Mesendoderm (in vitro differentiated cells): ENCODE data around the gene ARMC12.
A peak's percentile ranks its signal among the peaks of the same experiment; 100 is the strongest.

ENCODE experiments used
- DNase-seq: peaks from one replicate; pipeline ENCODE4 v3.0.0; 2013
- H2AK5ac ChIP-seq: 2 replicates; pipeline ENCODE4 v1.6.1; 2013; ENCODE audit warnings: low read length, inconsistent platforms
- H2BK120ac ChIP-seq: 2 replicates; pipeline ENCODE4 v1.6.1; 2013; ENCODE audit warnings: low read depth, mild to moderate bottlenecking, low read length, moderate library complexity, mixed read lengths
- H2BK15ac ChIP-seq: replicated peaks from 2 replicates; pipeline ENCODE4 v1.6.1; 2013; ENCODE audit warnings: low read depth, mild to moderate bottlenecking, moderate library complexity
- H2BK5ac ChIP-seq: 2 replicates; pipeline ENCODE4 v1.6.1; 2013; ENCODE audit warnings: low read length, inconsistent platforms
- H3K18ac ChIP-seq: 2 replicates; pipeline ENCODE4 v1.6.1; 2013; ENCODE audit warnings: mild to moderate bottlenecking, low read length, mixed read lengths
- H3K23ac ChIP-seq: one replicate; pipeline ENCODE4 v1.6.1; 2013; ENCODE audit warnings: low read length
- H3K27ac ChIP-seq: 2 replicates; pipeline ENCODE4 v1.5.1; 2013; ENCODE audit warnings: low read depth, mild to moderate bottlenecking, inconsistent platforms, low read length, moderate library complexity
- H3K27me3 ChIP-seq: 2 replicates; pipeline ENCODE4 v1.6.1; 2013; ENCODE audit warnings: low read length, control low read depth, mild to moderate bottlenecking, inconsistent platforms; ENCODE audit not compliant: insufficient read depth, poor library complexity
- H3K36me3 ChIP-seq: 2 replicates; pipeline ENCODE4 v1.6.1; 2013; ENCODE audit warnings: low read length, inconsistent platforms; ENCODE audit not compliant: control insufficient read depth, insufficient read depth
- H3K4ac ChIP-seq: one replicate; pipeline ENCODE4 v1.6.1; 2013; ENCODE audit warnings: low read depth, mild to moderate bottlenecking, low read length, moderate library complexity
- H3K4me1 ChIP-seq: 2 replicates; pipeline ENCODE4 v1.6.1; 2013; ENCODE audit warnings: low read depth, low read length, inconsistent platforms; ENCODE audit not compliant: control insufficient read depth
- H3K4me2 ChIP-seq: 2 replicates; pipeline ENCODE4 v1.6.1; 2013; ENCODE audit warnings: low read length
- H3K4me3 ChIP-seq: 2 replicates; pipeline ENCODE4 v1.5.1; 2013; ENCODE audit warnings: mild to moderate bottlenecking, low read length
- H3K56ac ChIP-seq: one replicate; pipeline ENCODE4 v1.6.1; 2013; ENCODE audit warnings: low read length
- H3K79me1 ChIP-seq: 2 replicates; pipeline ENCODE4 v1.6.1; 2013; ENCODE audit warnings: low read length, inconsistent platforms
- H3K79me2 ChIP-seq: 2 replicates; pipeline ENCODE4 v1.6.1; 2013; ENCODE audit warnings: mild to moderate bottlenecking, low read length; ENCODE audit not compliant: control insufficient read depth, insufficient read depth
- H3K9ac ChIP-seq: 2 replicates; pipeline ENCODE4 v1.6.1; 2013; ENCODE audit warnings: low read length, inconsistent platforms
- H4K5ac ChIP-seq: one replicate; pipeline ENCODE4 v1.6.1; 2013; ENCODE audit warnings: low read length
- H4K8ac ChIP-seq: one replicate; pipeline ENCODE4 v1.6.1; 2013; ENCODE audit warnings: low read depth, mild to moderate bottlenecking, control low read depth, low read length, moderate library complexity
- WGBS: extraction: QIAGEN DNeasy Blood & Tissue Kit; methylation state at CpG from one replicate; pipeline ENCODE4 v1.1.7; 2013; ENCODE audit warnings: low lambda C conversion rate, missing lambda C conversion rate; ENCODE audit not compliant: insufficient coverage; ENCODE audit errors: extremely low coverage; 5-methylcytosine and 5-hydroxymethylcytosine counted together

The ARMC12 gene

GRCh38 chr6:35752330-35752729 lies 15.5 kb downstream of the ARMC12 start:
- Histone ChIP-seq H2BK5ac (no peak overlapping the region), H2AK5ac (no peak overlapping the region), H3K4me1 (no peaks in the 10 kb centered on the region), H4K8ac (no peak overlapping the region), H3K27ac (no peak overlapping the region), H3K36me3 (no peaks in the 10 kb centered on the region), H3K79me1 (no peaks in the 10 kb centered on the region), H3K9ac (no peak overlapping the region), H2BK15ac (no peak overlapping the region), H2BK120ac (no peak overlapping the region), H3K56ac (no peak overlapping the region), H3K23ac (no peak overlapping the region), H3K4ac (no peak overlapping the region), H3K27me3 (no peaks in the 10 kb centered on the region), H3K79me2 (no peaks in the 10 kb centered on the region), H4K5ac (no peak overlapping the region), H3K18ac (no peak overlapping the region), H3K4me2 (no peak overlapping the region), H3K4me3 (no peak overlapping the region)
- no peak for DNase-seq
- no CpG with 5 or more reads among the region's 4 CpGs for WGBS

- Histone ChIP-seq H3K36me3 (no peaks in the 10 kb centered on the region), H3K9ac (no peak overlapping the region), H3K4me2 (no peak overlapping the region), H2AK5ac (no peak overlapping the region), H3K79me1 (no peaks in the 10 kb centered on the region), H4K5ac (no peak overlapping the region), H3K27ac (no peak overlapping the region), H3K23ac (no peak overlapping the region), H2BK5ac (no peak overlapping the region), H2BK15ac (no peak overlapping the region), H3K18ac (no peak overlapping the region), H3K79me2 (no peaks in the 10 kb centered on the region), H3K56ac (no peak overlapping the region), H3K27me3 (no peaks in the 10 kb centered on the region), H2BK120ac (no peak overlapping the region), H3K4ac (no peak overlapping the region), H3K4me3 (no peak overlapping the region), H4K8ac (no peak overlapping the region), H3K4me1 (no peaks in the 10 kb centered on the region)
- WGBS = no CpG with 5 or more reads among the region's 6 CpGs
- no peak for DNase-seq
Measured at GRCh38 chr6:35754452-35755277, 17.8 kb downstream of the ARMC12 start.

GRCh38 chr6:35755278-35755924 lies 18.6 kb downstream of the ARMC12 start:
- H3K27ac ChIP-seq = no peak overlapping the region
- no CpG with 5 or more reads among the region's 3 CpGs for WGBS
- no peaks in the 10 kb centered on the region for H3K4me1 ChIP-seq

GRCh38 chr6:35757456-35758123 lies 20.8 kb downstream of the ARMC12 start:
- H3K27ac ChIP-seq = no peak overlapping the region
- no CpG with 5 or more reads among the region's 10 CpGs for WGBS

More at GRCh38 chr6:35755278-35755924, 18.6 kb downstream of the ARMC12 start:
- no peak overlapping the region for H2BK15ac ChIP-seq
- no peak overlapping the region for H3K9ac ChIP-seq
- no peaks in the 10 kb centered on the region for H3K27me3 ChIP-seq
- no peak overlapping the region for H3K4ac ChIP-seq
- H3K4me3 ChIP-seq = no peak overlapping the region
- no peak overlapping the region for H4K5ac ChIP-seq
- no peak for DNase-seq
- no peak overlapping the region for H2BK120ac ChIP-seq
- no peak overlapping the region for H3K23ac ChIP-seq
- no peak overlapping the region for H3K18ac ChIP-seq
- H2AK5ac ChIP-seq = no peak overlapping the region
- H3K56ac ChIP-seq = no peak overlapping the region
- H3K79me2 ChIP-seq = no peaks in the 10 kb centered on the region
- H3K36me3 ChIP-seq = no peaks in the 10 kb centered on the region
- no peak overlapping the region for H4K8ac ChIP-seq
- no peak overlapping the region for H2BK5ac ChIP-seq
- no peaks in the 10 kb centered on the region for H3K79me1 ChIP-seq
- H3K4me2 ChIP-seq = no peak overlapping the region

GRCh38 chr6:35759426-35759825 lies 22.6 kb downstream of the ARMC12 start:
- H3K4me3 ChIP-seq = no peak overlapping the region
- no peak overlapping the region for H3K4me2 ChIP-seq
- no peak overlapping the region for H2BK15ac ChIP-seq
- H3K79me2 ChIP-seq = no peaks in the 10 kb centered on the region
- DNase-seq = no peak
- H3K27ac ChIP-seq = no peak overlapping the region
- H3K36me3 ChIP-seq = no peaks in the 10 kb centered on the region
- no peak overlapping the region for H3K56ac ChIP-seq
- H3K4me1 ChIP-seq = no peaks in the 10 kb centered on the region
- no peak overlapping the region for H4K8ac ChIP-seq
- no peak overlapping the region for H3K9ac ChIP-seq
- WGBS = no CpG with 5 or more reads among the region's 3 CpGs
- no peak overlapping the region for H3K4ac ChIP-seq
- H4K5ac ChIP-seq = no peak overlapping the region
- no peaks in the 10 kb centered on the region for H3K79me1 ChIP-seq
- H3K18ac ChIP-seq = no peak overlapping the region
- H2BK5ac ChIP-seq = no peak overlapping the region
- H3K23ac ChIP-seq = no peak overlapping the region
- H2BK120ac ChIP-seq = no peak overlapping the region
- no peaks in the 10 kb centered on the region for H3K27me3 ChIP-seq
- H2AK5ac ChIP-seq = no peak overlapping the region

More at GRCh38 chr6:35757456-35758123, 20.8 kb downstream of the ARMC12 start:
- DNase-seq = peak; percentile 89
- Histone ChIP-seq H3K18ac (no peak overlapping the region), H2BK15ac (no peak overlapping the region), H3K79me2 (no peaks in the 10 kb centered on the region), H4K5ac (no peak overlapping the region), H3K4me1 (no peaks in the 10 kb centered on the region), H3K4ac (no peak overlapping the region), H3K36me3 (no peaks in the 10 kb centered on the region), H2BK5ac (no peak overlapping the region), H3K4me2 (no peak overlapping the region), H2AK5ac (no peak overlapping the region), H3K9ac (no peak overlapping the region), H4K8ac (no peak overlapping the region), H3K79me1 (no peaks in the 10 kb centered on the region), H3K27me3 (no peaks in the 10 kb centered on the region), H3K23ac (no peak overlapping the region), H2BK120ac (no peak overlapping the region), H3K4me3 (no peak overlapping the region), H3K56ac (no peak overlapping the region)
